Measurements from ENCODE around the gene C2orf69. TPM values are rescaled to one million over a fixed set of nuclear protein-coding genes. Genes with fewer than 3 reads are reported as not detected.

C2orf69 gene
- total and polyA plus RNA-seq, 4 donors, result 4.5 to 11.1 (median 6.8) TPM

GRCh38 chr2:199870581-199870980 lies 40.5 kb upstream of the C2orf69 start:
- H3K4me3 ChIP-seq, result no peak overlapping the region
- H3K9me3 ChIP-seq (ENCODE audit: control insufficient read depth in 4 of 4, insufficient read depth in 3 of 4, low read length in 3 of 4), result peaks cover 0 to 4% (median 3%) of the 10 kb centered on the region in 4 donors
- DNase-seq (no peak), ATAC-seq (ENCODE audit: insufficient read depth, low FRiP score) (no peak)
- H3K27me3 ChIP-seq (ENCODE audit: control insufficient read depth in 3 of 3, insufficient read depth in 3 of 3, low read length in 2 of 3), result peaks cover 0 to 11% (median 7%) of the 10 kb centered on the region in 3 donors
- H3K27ac ChIP-seq (ENCODE audit: low read depth in 1 of 2, low read length in 1 of 2), result no peak overlapping the region
- H3K4me1 ChIP-seq (ENCODE audit: control insufficient read depth in 5 of 5, insufficient read depth in 5 of 5, low read length in 5 of 5), result no peaks in the 10 kb centered on the region
- H3K9ac ChIP-seq (ENCODE audit: insufficient read depth in 1 of 2, low read length in 2 of 2), result no peak overlapping the region
- H3K36me3 ChIP-seq (ENCODE audit: control insufficient read depth in 4 of 4, insufficient read depth in 4 of 4, low read length in 4 of 4), result no peaks in the 10 kb centered on the region
- no peak for TF ChIP-seq CTCF (IDR thresholded peaks at IDR 0.05; ENCODE audit: control extremely low read depth, extremely low read depth)
- WGBS, 2 donors, result 42 to 49% methylated on average over 1 of the region's 1 CpG

GRCh38 chr2:199874209-199874608 lies 36.9 kb upstream of the C2orf69 start:
- no peaks in the 10 kb centered on the region for H3K36me3 ChIP-seq (ENCODE audit: control insufficient read depth in 4 of 4, insufficient read depth in 4 of 4, low read length in 4 of 4)
- H3K27ac ChIP-seq (ENCODE audit: low read depth in 1 of 2, low read length in 1 of 2), result no peak overlapping the region
- ATAC-seq (ENCODE audit: insufficient read depth, low FRiP score), result no peak
- 100% methylated on average over 1 of the region's 1 CpG for WGBS, 2 donors
- H3K4me1 ChIP-seq (ENCODE audit: control insufficient read depth in 5 of 5, insufficient read depth in 5 of 5, low read length in 5 of 5), result no peaks in the 10 kb centered on the region
- no peak for DNase-seq
- H3K27me3 ChIP-seq (ENCODE audit: control insufficient read depth in 3 of 3, insufficient read depth in 3 of 3, low read length in 2 of 3), result peaks cover 0 to 5% (median 0%) of the 10 kb centered on the region in 3 donors
- H3K4me3 ChIP-seq, result no peak overlapping the region
- H3K9me3 ChIP-seq (ENCODE audit: control insufficient read depth in 4 of 4, insufficient read depth in 3 of 4, low read length in 3 of 4), result peaks cover 0 to 10% (median 5%) of the 10 kb centered on the region in 4 donors
- TF ChIP-seq CTCF (IDR thresholded peaks at IDR 0.05; ENCODE audit: control extremely low read depth, extremely low read depth), result no peak
- H3K9ac ChIP-seq (ENCODE audit: insufficient read depth in 1 of 2, low read length in 2 of 2), result no peak overlapping the region

GRCh38 chr2:199875400-199875799 lies 35.7 kb upstream of the C2orf69 start:
- Histone ChIP-seq H3K36me3 (ENCODE audit: control insufficient read depth in 4 of 4, insufficient read depth in 4 of 4, low read length in 4 of 4) (no peaks in the 10 kb centered on the region), H3K9me3 (ENCODE audit: control insufficient read depth in 4 of 4, insufficient read depth in 3 of 4, low read length in 3 of 4) (peaks cover 0 to 10% (median 5%) of the 10 kb centered on the region in 4 donors), H3K9ac (ENCODE audit: insufficient read depth in 1 of 2, low read length in 2 of 2) (no peak overlapping the region), H3K4me3 (no peak overlapping the region), H3K4me1 (ENCODE audit: control insufficient read depth in 5 of 5, insufficient read depth in 5 of 5, low read length in 5 of 5) (no peaks in the 10 kb centered on the region), H3K27ac (ENCODE audit: low read depth in 1 of 2, low read length in 1 of 2) (no peak overlapping the region), H3K27me3 (ENCODE audit: control insufficient read depth in 3 of 3, insufficient read depth in 3 of 3, low read length in 2 of 3) (no peaks in the 10 kb centered on the region)
- no peak for DNase-seq
- ATAC-seq (ENCODE audit: insufficient read depth, low FRiP score), result no peak
- WGBS, 2 donors, result 88 to 91% methylated on average over 1 of the region's 1 CpG
- no peak for TF ChIP-seq CTCF (IDR thresholded peaks at IDR 0.05; ENCODE audit: control extremely low read depth, extremely low read depth)

- no peaks in the 10 kb centered on the region for H3K36me3 ChIP-seq (ENCODE audit: control insufficient read depth in 4 of 4, insufficient read depth in 4 of 4, low read length in 4 of 4)
- H3K27ac ChIP-seq (ENCODE audit: low read depth in 1 of 2, low read length in 1 of 2), result no peak overlapping the region
- H3K4me1 ChIP-seq (ENCODE audit: control insufficient read depth in 5 of 5, insufficient read depth in 5 of 5, low read length in 5 of 5), result no peaks in the 10 kb centered on the region
- no peak for DNase-seq
- H3K27me3 ChIP-seq (ENCODE audit: control insufficient read depth in 3 of 3, insufficient read depth in 3 of 3, low read length in 2 of 3), result peaks cover 0 to 4% (median 0%) of the 10 kb centered on the region in 3 donors
- TF ChIP-seq CTCF (IDR thresholded peaks at IDR 0.05; ENCODE audit: control extremely low read depth, extremely low read depth), result no peak
- no peak overlapping the region for H3K9ac ChIP-seq (ENCODE audit: insufficient read depth in 1 of 2, low read length in 2 of 2)
- no peak for ATAC-seq (ENCODE audit: insufficient read depth, low FRiP score)
- H3K9me3 ChIP-seq (ENCODE audit: control insufficient read depth in 4 of 4, insufficient read depth in 3 of 4, low read length in 3 of 4), result peaks cover 0 to 7% (median 5%) of the 10 kb centered on the region in 4 donors
- no peak overlapping the region for H3K4me3 ChIP-seq
These were observed 28.4 kb upstream of the C2orf69 start for GRCh38 chr2:199882667-199883066.
